Ramos (cell line): Measurements from ENCODE around the gene FAM236A.
"Not testable (repeated sequence)": the region's sequence is repeated elsewhere in the genome, so short reads cannot be mapped to it uniquely, and the experiment has no call there.

Experiments used
- in situ Hi-C: fragments of 300-500 bp; cut with MboI; formaldehyde crosslinking; loops from one replicate; pipeline ENCODE4 v1.14.3; 2022; ENCODE audit warnings: low sequenced_read_pairs; ENCODE audit not compliant: unreplicated experiment

FAM236A gene

DNA sequence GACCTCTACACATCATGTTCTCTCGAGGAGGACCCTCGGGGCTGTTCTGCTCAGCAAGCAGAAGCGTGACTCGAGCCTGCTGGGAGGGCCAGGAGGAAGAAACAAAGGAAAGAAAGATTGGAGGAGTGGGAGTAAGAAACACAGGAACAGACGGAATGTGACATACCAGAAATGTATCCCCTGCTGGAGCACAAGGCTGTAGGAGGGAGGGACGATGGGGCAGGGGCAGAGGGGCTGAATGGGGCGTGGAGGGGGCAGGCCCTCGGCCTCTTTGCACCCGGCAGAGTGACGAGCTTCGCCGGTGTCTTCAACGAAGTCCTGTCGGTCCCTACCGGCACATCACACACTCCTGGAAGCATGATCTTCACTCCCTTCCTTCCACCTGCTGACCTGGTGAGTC, at the start of gene FAM236A:
Gene FAM236A, plus strand, starts transcription at position 301 of the 400 bp plus-strand sequence. Its CDS starts 57 bp downstream, at position 358.
- in situ Hi-C loops, result not testable (repeated sequence)

DNA sequence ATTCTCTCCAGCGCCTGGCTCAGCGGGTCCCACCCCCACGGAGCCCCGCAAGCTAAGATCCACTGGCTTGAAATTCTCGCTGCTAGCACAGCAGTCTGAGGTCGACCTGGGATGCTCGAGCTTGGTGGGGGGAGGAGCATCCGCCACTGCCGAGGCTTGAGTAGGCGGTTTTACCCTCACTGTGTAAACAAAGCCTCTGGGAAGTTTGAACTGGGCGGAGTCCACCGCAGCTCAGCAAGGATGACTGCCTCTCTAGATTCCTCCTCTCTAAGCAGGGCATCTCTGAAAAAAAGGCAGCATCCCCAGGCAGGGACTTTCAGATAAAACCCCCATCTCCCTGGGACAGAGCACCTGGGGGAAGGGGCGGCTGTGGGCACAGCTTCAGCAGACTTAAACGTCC, 48.3 kb upstream of the FAM236A start:
- in situ Hi-C loops, result not testable (repeated sequence)

- in situ Hi-C loops, result not testable (repeated sequence)
These were observed 25.7 kb upstream of the FAM236A start, which contains the start of gene FAM236C for GRCh38 chrX:72912315-72912714. FAM236C (plus strand) TSS chrX:72912615; CDS start chrX:72912715, 100 bp downstream.

GRCh38 chrX:72916096-72916495, 21.9 kb upstream of the FAM236A start:
- in situ Hi-C loops, result not testable (repeated sequence)

DNA sequence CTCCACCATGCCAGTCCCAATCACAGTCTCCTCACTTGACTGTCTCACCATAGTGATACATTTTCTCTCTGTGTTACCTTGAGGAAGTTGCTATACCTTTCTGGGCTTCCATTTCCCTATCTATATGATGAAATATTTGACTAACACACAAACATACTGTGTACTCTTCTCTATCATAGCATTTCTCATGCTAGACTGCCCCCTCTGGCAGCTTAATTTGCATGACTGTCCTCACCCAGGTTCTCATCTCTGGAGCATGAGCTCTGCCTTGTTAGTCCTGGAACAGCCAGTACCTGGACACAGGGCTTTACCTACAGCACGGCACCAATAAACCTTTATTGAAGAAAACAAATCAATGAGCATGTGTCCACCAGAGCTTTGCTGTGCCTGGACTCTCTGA, 5.7 kb upstream of the FAM236A start:
- in situ Hi-C loops, result not testable (repeated sequence)

DNA sequence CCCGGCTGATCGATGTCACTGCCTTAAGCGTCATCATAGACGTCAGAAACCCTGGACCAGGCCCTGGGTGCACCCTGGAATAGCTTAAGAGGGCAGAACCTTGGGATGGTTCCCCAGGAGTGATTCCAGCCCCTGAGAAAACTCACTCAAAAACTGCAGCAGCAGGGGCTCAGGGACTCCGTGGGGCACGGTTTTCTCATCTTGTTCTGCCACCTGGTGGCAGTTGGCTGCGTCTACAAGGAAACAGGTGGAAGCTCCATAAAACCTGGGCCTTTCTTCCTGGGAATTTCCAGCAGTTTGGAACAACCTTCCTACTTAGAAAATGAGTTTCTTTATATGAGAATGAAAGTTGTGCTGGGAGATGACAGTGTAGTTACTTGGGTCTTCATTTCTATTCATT, 1.6 kb upstream of the FAM236A start:
- in situ Hi-C loops, result not testable (repeated sequence)

DNA sequence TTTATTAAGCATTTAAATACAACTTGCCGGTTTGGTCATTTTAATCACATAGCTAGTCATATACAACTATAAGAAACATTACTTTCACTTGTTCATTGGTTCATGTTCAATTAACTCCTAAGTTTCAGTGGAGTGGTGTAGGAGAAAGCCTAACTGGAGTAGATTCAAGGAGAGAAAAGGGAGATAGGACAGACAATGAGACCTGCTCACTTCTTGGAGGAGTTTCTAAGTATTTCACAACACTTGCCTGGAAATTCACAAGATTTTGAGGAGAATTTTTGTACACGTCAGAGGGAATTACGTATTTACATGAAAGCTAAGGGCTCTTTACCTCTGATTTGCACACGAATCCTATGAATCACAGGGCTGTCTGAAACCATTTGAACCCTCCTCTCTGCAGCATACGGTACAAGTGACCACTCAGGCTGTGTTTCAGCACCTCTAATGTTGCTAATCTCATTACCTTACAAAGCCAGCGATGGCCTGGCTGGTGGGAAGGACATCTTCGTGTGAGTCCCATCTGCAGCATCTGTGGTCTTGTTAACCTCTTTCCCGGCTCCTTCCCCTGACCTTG, 1.0 kb upstream of the FAM236A start:
- in situ Hi-C loops, result not testable (repeated sequence)

DNA sequence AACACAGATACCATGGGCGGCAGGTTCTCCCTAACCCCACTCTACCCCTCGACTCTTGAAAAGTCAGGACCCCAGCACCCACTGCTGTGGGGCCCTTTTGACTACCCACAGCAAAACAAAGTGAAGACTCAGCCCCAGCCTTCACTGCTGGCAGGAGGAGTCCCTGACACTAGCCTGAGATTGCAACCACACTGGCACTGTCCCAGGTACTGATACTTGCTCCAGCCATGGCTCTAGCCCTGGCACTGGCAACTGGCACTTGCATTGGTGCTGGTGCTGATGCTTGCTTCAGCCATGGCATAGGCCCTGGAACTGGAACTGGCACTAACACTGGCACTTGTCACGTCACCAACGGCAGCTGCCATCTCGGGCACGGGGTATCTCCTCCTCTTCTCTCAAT, 4.3 kb downstream of the FAM236A start:
- in situ Hi-C loops, result not testable (repeated sequence)

GRCh38 chrX:72943035-72943818, 5.2 kb downstream of the FAM236A start:
- in situ Hi-C loops, result not testable (repeated sequence)

- in situ Hi-C loops, result not testable (repeated sequence)
These were observed 5.8 kb downstream of the FAM236A start, which contains the start of gene DMRTC1 for GRCh38 chrX:72943819-72944169. DMRTC1 (minus strand) TSS chrX:72943837; CDS start chrX:72875694, 68,143 bp downstream.

DNA sequence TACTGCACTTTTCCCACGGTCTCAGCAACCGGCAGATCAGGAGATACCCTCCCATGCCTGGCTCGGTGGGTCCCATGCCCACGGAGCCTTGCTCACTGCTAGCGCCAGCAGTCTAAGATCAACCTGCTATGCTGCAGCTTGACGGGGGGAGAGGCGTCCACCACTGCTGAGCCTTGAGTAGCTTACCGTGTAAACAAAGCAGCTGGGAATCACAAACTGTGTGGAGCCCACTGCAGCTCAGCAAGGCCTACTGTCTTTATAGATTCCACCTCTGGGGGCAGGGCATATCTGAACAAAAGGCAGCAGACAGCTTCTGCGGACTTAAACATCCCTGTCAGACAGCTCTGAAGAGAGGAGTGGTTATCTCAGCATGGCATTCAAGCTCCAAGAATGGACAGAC, 22.0 kb downstream of the FAM236A start:
- in situ Hi-C loops, result not testable (repeated sequence)

- in situ Hi-C loops, result not testable (repeated sequence)
These were observed 33.9 kb downstream of the FAM236A start for GRCh38 chrX:72971859-72972258.

DNA sequence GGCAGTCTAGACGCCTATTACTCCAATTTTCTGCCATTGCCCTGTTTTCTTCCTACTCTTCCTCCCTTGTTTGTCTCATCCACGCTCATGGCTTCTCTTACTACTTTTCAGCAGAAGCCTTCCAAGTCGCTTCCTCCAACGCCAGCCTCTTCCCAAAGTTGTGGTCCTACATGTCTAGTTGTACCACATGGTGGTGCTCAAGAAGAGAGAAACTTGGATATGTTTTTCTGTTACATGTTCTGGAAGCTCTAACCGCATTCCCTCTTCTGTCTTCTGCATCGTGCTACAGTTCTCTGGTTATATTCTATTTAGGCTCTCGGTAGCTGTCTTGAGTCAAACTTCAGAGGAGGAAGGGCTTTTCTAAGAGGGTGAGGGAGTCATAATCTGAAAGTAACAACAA, 36.9 kb downstream of the FAM236A start:
- in situ Hi-C loops, result not testable (repeated sequence)

GRCh38 chrX:72980894-72981469, 43.0 kb downstream of the FAM236A start:
- in situ Hi-C loops, result not testable (repeated sequence)
